GM19328 (cell line): ENCODE data around the gene SORCS2.
"Not testable (repeated sequence)": the region's sequence is repeated elsewhere in the genome, so short reads cannot be mapped to it uniquely, and the experiment has no call there.

Experiments used
- ATAC-seq: cut with Tn5 transposase; IDR thresholded peaks from one replicate; pipeline ENCODE4 v1.9.1; 2021; ENCODE audit warnings: mild to moderate bottlenecking, moderate library complexity; ENCODE audit not compliant: unreplicated experiment

SORCS2 gene

GRCh38 chr4:7198440-7199128 is 6.2 kb downstream of the SORCS2 start:
- no peak for ATAC-seq

GRCh38 chr4:7199129-7199725 is 6.9 kb downstream of the SORCS2 start:
- no peak for ATAC-seq

- no peak for ATAC-seq
Observed at GRCh38 chr4:7199771-7200441, 7.6 kb downstream of the SORCS2 start.

- ATAC-seq = no peak
Observed at GRCh38 chr4:7200801-7201200, 8.5 kb downstream of the SORCS2 start.

- no peak for ATAC-seq
Observed at GRCh38 chr4:7201420-7202305, 9.3 kb downstream of the SORCS2 start.

- ATAC-seq = no peak
Observed at GRCh38 chr4:7202411-7202810, 10.1 kb downstream of the SORCS2 start.

GRCh38 chr4:7204656-7205387 is 12.5 kb downstream of the SORCS2 start:
- no peak for ATAC-seq

GRCh38 chr4:7206385-7206784 is 14.0 kb downstream of the SORCS2 start:
- no peak for ATAC-seq

- no peak for ATAC-seq
Observed at GRCh38 chr4:7206911-7207567, 14.7 kb downstream of the SORCS2 start.

- ATAC-seq = no peak
Observed at GRCh38 chr4:7207628-7208231, 15.4 kb downstream of the SORCS2 start.

- ATAC-seq = no peak
Observed at GRCh38 chr4:7208509-7209451, 16.4 kb downstream of the SORCS2 start.

- ATAC-seq = no peak
Observed at GRCh38 chr4:7209699-7210098, 17.4 kb downstream of the SORCS2 start.

GRCh38 chr4:7210824-7211223 is 18.5 kb downstream of the SORCS2 start:
- no peak for ATAC-seq

- ATAC-seq = no peak
Observed at GRCh38 chr4:7212101-7212674, 19.9 kb downstream of the SORCS2 start.

- no peak for ATAC-seq
Observed at GRCh38 chr4:7212921-7213320, 20.6 kb downstream of the SORCS2 start.

GRCh38 chr4:7213807-7214206 is 21.5 kb downstream of the SORCS2 start:
- no peak for ATAC-seq

GRCh38 chr4:7214359-7214758 is 22.0 kb downstream of the SORCS2 start:
- no peak for ATAC-seq

GRCh38 chr4:7215187-7215586 is 22.8 kb downstream of the SORCS2 start:
- ATAC-seq = not testable (repeated sequence)
